ENCODE results near the gene FGF2. TPM values are rescaled to one million over a fixed set of nuclear protein-coding genes. Genes with fewer than 3 reads are reported as not detected.

The FGF2 gene
- total RNA-seq, 1 experiment from 2014 or later, result 115 TPM

DNA sequence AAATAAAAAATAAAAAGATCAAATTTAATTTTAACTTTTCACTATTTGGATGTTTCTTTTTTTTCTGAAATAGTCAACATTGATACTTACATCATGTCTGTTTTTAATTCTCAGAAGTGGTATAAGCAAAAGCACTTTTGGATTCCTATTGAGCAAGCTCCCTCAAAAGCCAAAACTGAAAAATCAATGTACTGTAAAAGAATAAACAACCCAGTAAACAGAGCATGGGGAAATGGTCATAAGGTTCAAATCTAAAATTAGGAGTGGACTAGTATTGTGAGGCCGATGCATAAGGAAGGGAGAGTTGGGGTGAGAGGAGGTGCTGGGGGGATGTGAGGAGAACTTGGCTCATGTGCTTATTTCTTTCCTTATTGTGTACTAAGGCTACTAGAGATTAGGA is 57.9 kb downstream of the FGF2 start:
- no peak overlapping the region for H3K4me3 Mint-ChIP-seq
- ChIA-PET CTCF (interaction anchor here (0.5 to 1.8 kb wide), 2 partner anchors 105 to 127 kb away, joined by 3 to 4 read pairs; no protein-coding TSS in a partner anchor), POLR2A (no interaction called here)
- peaks cover 17% of the 10 kb centered on the region for H3K9me3 Mint-ChIP-seq
- no peak for ATAC-seq
- H3K27ac Mint-ChIP-seq, result no peak overlapping the region
- peaks cover 75% of the 10 kb centered on the region for H3K36me3 Mint-ChIP-seq
- peaks cover 2% of the 10 kb centered on the region; the same call in 1 of the 2 replicates for H3K4me1 Mint-ChIP-seq
- DNase-seq (ENCODE audit: low spot score), result no peak
- H3K27me3 Mint-ChIP-seq (ENCODE audit: low read depth), result no peaks in the 10 kb centered on the region
- no peak for TF ChIP-seq RORB (CRISPR knock-in tag; IDR thresholded peaks at IDR 0.05)
- TF ChIP-seq ZNF423 (CRISPR knock-in tag; IDR thresholded peaks at IDR 0.05), result no peak
- TF ChIP-seq ZNF263 (CRISPR knock-in tag; IDR thresholded peaks at IDR 0.05; ENCODE audit: low read depth), result no peak
- TF ChIP-seq MLX (CRISPR knock-in tag; IDR thresholded peaks at IDR 0.05), result no peak
- no peak for TF ChIP-seq TCF7 (CRISPR knock-in tag; IDR thresholded peaks at IDR 0.05; ENCODE audit: low read depth)
- TF ChIP-seq TP53 (CRISPR knock-in tag; IDR thresholded peaks at IDR 0.05), result no peak
- no peak for TF ChIP-seq ELF4 (CRISPR knock-in tag; IDR thresholded peaks at IDR 0.05; ENCODE audit: low read depth)
- TF ChIP-seq CREB1 (CRISPR knock-in tag; IDR thresholded peaks at IDR 0.05), result no peak
- TF ChIP-seq MXD4 (CRISPR knock-in tag; IDR thresholded peaks at IDR 0.05; ENCODE audit: borderline replicate concordance), result no peak
- TF ChIP-seq ZBTB21 (CRISPR knock-in tag; IDR thresholded peaks at IDR 0.05; ENCODE audit: borderline replicate concordance), result no peak
- TF ChIP-seq ATF1 (CRISPR knock-in tag; IDR thresholded peaks at IDR 0.05), result no peak
- TF ChIP-seq, protein P1, sequence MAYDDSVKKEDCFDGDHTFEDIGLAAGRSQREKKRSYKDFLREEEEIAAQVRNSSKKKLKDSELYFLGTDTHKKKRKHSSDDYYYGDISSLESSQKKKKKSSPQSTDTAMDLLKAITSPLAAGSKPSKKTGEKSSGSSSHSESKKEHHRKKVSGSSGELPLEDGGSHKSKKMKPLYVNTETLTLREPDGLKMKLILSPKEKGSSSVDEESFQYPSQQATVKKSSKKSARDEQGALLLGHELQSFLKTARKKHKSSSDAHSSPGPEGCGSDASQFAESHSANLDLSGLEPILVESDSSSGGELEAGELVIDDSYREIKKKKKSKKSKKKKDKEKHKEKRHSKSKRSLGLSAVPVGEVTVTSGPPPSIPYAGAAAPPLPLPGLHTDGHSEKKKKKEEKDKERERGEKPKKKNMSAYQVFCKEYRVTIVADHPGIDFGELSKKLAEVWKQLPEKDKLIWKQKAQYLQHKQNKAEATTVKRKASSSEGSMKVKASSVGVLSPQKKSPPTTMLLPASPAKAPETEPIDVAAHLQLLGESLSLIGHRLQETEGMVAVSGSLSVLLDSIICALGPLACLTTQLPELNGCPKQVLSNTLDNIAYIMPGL (CRISPR knock-in tag; IDR thresholded peaks at IDR 0.05), result no peak
- TF ChIP-seq ZNF671 (CRISPR knock-in tag; IDR thresholded peaks at IDR 0.05), result no peak
- TF ChIP-seq, protein P2, sequence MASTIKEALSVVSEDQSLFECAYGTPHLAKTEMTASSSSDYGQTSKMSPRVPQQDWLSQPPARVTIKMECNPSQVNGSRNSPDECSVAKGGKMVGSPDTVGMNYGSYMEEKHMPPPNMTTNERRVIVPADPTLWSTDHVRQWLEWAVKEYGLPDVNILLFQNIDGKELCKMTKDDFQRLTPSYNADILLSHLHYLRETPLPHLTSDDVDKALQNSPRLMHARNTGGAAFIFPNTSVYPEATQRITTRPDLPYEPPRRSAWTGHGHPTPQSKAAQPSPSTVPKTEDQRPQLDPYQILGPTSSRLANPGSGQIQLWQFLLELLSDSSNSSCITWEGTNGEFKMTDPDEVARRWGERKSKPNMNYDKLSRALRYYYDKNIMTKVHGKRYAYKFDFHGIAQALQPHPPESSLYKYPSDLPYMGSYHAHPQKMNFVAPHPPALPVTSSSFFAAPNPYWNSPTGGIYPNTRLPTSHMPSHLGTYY (CRISPR knock-in tag; IDR thresholded peaks at IDR 0.05), result no peak
- TF ChIP-seq, protein P3, sequence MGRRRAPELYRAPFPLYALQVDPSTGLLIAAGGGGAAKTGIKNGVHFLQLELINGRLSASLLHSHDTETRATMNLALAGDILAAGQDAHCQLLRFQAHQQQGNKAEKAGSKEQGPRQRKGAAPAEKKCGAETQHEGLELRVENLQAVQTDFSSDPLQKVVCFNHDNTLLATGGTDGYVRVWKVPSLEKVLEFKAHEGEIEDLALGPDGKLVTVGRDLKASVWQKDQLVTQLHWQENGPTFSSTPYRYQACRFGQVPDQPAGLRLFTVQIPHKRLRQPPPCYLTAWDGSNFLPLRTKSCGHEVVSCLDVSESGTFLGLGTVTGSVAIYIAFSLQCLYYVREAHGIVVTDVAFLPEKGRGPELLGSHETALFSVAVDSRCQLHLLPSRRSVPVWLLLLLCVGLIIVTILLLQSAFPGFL (CRISPR knock-in tag; IDR thresholded peaks at IDR 0.05; ENCODE audit: borderline replicate concordance), result no peak

DNA sequence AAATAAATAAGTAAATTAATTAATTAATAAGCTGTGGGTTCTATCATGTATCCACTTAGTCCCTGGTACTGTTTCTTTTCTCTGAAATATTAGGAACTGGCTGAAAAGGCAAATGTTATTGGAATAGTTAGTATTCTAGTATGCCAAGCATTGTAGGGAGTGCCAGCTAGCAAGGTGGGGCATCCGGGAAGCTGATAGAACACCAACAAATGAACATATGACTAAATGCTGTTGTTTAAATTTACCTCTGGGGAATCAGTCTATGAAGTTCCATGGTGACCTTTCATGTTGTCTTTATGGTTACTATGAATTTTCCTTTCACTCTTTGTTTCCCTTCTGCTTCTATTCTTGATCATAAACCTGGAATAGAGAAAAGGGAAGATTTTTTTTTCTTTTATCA is 63.1 kb downstream of the FGF2 start:
- TF ChIP-seq, protein P3 (CRISPR knock-in tag; IDR thresholded peaks at IDR 0.05; ENCODE audit: borderline replicate concordance), result no peak
- TF ChIP-seq CREM (CRISPR knock-in tag; IDR thresholded peaks at IDR 0.05), result no peak
- no peak for TF ChIP-seq TP53 (CRISPR knock-in tag; IDR thresholded peaks at IDR 0.05)
- TF ChIP-seq ATF2 (CRISPR knock-in tag; IDR thresholded peaks at IDR 0.05; ENCODE audit: borderline replicate concordance, low read depth), result no peak
- TF ChIP-seq, protein P1 (CRISPR knock-in tag; IDR thresholded peaks at IDR 0.05), result no peak
- no peak for TF ChIP-seq ZNF416 (CRISPR knock-in tag; IDR thresholded peaks at IDR 0.05)
- POLR2A ChIA-PET, result no interaction called here
- DNase-seq (ENCODE audit: low spot score) (no peak), ATAC-seq (no peak)
- H3K4me1 Mint-ChIP-seq, result no peaks in the 10 kb centered on the region; the same call in 1 of the 2 replicates
- H3K9me3 Mint-ChIP-seq, result no peaks in the 10 kb centered on the region
- no peaks in the 10 kb centered on the region for H3K27me3 Mint-ChIP-seq (ENCODE audit: low read depth)
- peaks cover 52% of the 10 kb centered on the region for H3K36me3 Mint-ChIP-seq
- no peak overlapping the region for H3K27ac Mint-ChIP-seq
- H3K4me3 Mint-ChIP-seq, result no peak overlapping the region
- CTCF ChIA-PET, result interaction anchor here (1.1 kb wide), 1 partner anchor 132 kb away, joined by 3 read pairs; no protein-coding TSS in a partner anchor
